ENCODE measurements around the gene ALG14.
A peak's percentile ranks its signal among the peaks of the same experiment; 100 is the strongest.
"Not testable (repeated sequence)": the region's sequence is repeated elsewhere in the genome, so short reads cannot be mapped to it uniquely, and the experiment has no call there.

The ALG14 gene, protein sequence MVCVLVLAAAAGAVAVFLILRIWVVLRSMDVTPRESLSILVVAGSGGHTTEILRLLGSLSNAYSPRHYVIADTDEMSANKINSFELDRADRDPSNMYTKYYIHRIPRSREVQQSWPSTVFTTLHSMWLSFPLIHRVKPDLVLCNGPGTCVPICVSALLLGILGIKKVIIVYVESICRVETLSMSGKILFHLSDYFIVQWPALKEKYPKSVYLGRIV

DNA sequence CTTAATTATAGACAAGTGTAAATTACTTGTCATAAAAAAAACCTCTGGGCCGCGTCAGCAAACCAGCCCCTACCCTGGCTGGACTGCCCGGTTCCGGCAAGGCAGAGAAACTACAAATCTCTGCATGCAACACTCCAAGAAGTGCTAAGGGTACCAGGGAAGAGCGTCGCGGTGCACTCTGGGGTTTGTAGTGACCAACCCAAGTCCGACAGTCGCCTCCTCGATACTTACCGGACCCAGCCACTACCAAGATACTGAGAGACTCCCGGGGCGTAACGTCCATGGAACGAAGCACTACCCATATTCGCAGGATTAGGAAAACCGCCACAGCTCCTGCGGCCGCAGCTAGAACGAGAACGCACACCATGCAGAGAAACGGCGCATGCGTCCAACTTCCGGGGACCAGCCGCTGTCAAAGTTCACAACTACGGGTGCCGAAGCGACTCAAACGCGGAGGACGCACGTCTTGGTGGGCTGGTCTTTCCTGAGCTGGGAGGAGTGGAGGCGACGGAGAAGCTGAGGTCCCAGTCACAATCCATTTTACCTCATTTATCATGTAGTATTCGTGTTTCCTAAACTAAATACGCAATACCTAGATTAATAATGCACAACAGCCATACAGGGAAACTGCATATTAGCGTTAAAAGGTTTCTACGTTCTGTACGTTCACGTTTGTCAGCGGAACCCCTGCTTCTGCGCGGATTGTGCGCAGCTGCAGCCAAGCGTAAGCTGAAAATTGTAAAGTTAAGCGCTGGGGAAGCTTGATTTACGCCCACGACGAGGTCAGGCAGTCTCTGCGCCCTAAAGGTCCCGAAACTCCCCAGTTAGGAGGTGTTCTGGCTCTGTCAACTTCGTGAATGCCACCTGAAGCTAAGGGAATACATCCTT is at the start of gene ALG14:
TSS of gene ALG14 (minus strand) at position 420 of the 888 bp plus-strand sequence. CDS start at position 367, 53 bp downstream.
- peak; percentile 97 for DNase-seq (ENCODE audit: low spot score)

DNA sequence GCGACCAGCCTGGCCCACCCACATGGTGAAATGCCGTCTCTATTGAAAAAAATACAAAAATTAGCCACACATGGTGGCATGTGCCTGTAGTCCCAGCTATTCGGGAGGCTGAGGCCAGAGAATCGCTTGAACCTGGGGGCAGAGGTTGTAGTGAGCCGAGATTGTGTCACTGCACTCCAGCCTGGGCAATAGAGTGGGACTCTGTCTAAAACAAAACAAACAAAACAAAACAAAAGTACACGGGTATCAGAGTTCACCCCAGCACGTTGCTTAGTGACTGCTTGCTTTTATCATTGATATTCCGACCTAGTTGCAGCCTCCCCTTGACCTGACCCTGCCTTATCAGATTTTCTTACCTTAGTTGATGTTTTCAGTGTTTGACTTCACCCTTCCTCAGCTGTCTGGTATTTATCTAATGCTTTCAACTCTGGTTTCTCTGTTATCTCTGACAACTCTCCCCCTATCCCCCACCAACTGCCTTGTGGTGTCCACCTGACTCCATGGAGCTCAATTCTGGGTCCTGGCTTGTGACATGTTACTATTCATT is 49.5 kb upstream of the ALG14 start:
- no peak for DNase-seq (ENCODE audit: low spot score)

DNA sequence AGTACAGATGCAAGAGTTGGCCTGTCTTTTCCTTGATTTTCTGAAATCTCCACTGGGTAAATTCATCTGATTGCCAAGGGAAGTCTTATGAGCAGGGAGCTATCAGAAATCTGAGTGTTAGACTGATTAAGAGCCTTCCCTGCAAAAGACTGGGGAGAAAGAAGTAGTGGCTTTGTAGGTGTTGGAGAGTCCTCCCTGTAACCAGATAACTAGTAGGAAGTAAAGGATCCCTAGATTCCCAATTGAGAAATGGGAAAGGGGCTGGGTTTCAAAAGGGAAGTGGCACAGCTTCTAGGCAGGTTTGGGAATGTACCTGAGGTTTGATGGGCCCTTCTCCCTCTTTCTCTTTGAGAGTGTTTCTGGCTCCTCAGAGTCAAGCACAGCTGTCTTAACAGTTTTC is 46.5 kb upstream of the ALG14 start:
- DNase-seq (ENCODE audit: low spot score): no peak

DNA sequence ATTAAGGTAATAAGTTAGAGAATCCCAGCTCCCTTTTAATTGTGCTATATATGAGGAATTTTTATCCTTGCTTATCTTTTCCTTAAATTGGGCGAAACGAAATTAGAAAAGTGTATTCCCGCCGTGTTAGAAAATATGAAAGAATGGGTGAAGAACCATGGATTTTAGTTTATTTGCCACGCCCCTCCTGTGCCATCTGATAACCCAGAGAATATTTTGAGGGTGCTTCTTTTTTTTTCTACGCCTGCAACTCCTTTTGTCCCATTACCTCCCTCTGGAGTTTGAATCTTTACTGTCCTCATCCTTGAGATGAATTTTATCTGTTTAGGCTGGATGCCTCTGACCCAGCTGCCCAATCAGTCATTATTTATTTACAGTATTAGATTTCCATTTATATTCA is 46.0 kb upstream of the ALG14 start:
- DNase-seq (ENCODE audit: low spot score): no peak

DNA sequence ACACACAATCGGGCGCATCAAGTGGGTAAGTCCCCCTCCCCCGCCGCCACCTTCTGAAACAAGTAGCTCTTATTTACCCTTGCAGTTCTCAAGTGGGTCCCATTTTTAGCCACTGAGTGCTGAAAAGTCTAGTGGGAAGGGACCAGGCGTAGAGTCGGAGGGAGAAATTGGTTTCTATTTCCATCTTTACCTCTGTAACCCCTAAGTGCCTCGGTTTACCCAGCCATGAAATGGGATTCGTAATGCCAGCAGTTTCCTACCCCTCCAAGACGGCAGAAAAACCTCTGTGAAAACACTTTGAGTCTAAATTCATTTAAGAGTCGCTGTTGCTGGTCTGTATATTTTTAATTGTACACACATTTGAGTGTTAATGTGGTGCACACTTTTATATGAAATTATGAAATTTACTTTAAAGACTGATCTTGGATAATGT is 45.3 kb upstream of the ALG14 start:
- no peak for DNase-seq (ENCODE audit: low spot score)

DNA sequence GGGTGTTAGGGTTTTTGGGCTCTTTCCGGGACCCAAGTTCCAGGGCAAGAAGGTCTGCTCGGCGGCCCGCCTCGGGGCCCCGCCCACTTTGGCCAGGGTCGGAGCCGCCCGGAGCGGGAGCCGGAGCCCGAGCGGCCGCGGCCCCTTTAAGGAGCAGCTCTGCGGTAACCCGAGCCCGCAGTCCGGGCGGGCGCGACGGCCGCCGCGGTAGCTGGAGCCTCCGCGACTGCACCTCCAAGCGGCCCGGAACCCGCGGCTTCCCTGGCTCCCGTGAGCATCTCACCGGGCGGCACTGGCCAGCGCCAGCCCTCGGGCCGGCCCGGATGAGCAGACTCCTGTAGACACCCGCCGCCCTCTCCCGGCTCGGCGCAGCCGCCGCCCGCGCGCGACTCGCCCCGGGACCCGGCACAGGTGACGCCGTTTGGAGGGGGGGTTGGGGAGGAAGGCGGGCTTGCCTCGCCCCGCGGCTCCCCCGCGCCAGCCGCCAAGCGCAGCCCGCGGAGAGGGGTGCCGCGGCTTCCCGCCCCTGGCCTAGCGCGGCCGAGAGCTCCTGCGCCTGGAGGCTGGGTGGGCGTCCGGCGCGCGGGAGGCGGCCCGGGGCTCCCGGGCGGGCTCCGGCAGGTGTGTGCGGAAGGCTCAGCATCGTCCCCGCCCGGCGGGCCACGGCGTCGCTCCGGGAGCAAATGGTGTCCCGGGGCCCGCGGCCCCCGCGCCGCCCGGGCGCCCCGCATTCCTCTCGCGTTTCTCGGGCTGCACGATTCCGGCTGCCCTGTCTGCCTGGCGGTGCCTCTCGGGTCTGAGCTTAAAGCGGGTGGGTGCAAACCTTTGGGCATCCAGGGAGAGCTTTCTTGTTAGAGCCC is 44.7 kb upstream of the ALG14 start, which contains the start of gene TLCD4:
TSS of gene TLCD4 (plus strand) at position 149 of the 860 bp plus-strand sequence. CDS start 26,547 bp downstream, outside the sequence.
- DNase-seq (ENCODE audit: low spot score): peak; percentile 53

DNA sequence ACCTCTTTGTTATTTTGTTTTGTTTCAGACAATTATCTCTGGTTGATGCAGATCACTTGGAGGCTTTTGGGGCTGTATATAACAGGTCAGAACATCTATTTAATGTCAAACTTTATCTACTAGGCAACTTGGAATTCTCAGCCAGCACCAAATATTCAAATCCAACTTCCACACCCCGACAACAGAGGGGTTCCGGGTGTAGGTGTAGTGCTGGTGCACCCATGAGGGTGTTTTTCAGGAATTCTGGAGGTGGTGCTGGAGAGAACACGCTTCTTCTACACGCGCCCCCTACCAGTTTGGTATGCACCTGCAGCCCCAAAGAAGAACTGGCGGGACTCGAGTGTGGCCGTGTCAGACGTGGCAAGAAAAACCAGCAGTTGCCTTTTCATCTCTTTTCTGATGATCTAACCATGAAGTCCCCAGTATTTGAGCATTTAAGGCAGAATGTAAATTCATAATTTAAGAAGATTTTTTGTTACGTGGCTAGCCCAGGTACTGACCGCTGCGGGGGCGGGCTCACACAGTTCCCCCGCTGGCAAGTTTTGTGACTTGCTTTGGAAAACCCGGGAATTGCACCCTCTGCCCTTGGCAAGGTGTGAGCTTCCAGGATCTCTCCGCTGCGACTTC is 43.9 kb upstream of the ALG14 start:
- DNase-seq (ENCODE audit: low spot score): peak; percentile 62

DNA sequence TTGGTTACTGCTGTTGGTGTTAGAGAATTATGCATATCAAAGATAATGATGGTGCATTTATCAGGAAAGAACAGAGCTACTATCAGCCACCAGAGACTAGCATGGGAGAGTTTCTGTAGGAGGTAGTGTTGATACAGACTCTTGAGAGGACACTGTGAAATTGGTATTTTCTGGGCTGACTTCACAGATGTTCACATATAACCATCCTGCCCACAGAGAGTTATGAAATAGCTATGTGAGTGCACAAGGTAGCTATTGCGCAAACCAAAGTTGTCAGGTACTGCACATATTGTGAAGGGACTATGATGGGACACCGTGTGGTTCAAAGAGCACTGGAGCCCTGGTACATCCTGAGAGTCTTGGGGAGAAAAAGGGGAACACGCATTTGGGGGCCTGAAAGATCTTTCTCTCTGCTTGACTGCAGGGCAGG is 43.0 kb upstream of the ALG14 start:
- no peak for DNase-seq (ENCODE audit: low spot score)

DNA sequence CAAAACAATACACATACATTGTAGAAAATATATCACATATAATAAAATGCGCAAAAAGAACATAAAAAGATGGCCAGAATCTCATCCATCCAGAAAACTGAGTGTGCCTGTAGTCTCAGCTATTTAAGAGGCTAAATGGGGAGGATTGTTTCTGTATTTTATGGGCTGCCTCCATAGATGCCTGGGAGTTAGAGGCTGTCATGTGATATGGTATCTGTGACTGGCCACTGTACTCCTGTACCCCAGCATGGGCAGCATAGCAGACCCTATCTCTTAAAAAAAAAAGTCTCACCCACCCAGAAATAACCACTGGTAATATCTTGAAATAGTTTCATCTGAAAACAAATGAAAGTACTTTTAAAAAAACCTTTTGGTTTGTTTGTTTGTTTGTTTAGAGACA is 40.9 kb upstream of the ALG14 start:
- DNase-seq (ENCODE audit: low spot score): no peak

DNA sequence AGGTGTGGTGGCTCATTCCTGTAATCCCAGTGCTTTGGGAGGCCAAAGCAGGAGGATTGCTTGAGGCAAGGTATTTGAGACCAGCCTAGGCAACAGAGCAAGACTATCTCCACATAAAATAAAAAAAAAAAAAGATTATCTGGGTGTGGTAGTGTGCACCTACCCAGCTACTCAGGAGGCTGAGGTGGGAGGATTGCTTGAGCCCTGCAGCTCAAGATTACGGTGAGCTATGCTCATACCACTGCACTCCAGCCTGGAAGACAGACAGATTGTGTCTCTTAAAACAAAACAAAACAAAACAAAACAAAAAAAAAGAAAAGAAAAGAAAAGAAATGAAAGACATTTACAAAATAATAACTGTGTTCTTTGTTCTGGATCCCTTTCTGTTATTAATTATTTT is 38.3 kb upstream of the ALG14 start:
- DNase-seq (ENCODE audit: low spot score): no peak

DNA sequence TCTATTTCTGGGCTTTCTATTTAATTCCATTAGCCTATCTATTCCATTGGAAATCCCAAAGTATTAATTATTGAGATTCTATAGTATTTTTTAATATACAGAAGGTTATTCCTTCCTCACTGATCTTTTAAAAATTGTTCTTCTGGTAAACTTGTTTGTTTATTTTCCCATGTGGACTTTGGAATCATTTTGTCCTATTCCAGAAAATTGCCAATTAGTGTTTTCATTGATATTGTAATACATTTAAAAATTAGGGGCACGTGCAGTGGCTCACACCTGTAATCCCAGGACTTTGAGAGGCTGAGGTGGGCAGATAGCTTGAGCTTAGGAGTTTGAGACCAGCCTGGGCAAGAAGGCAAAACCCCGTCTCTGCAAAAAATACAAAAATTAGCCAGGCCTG is 36.0 kb upstream of the ALG14 start:
- DNase-seq (ENCODE audit: low spot score): no peak

DNA sequence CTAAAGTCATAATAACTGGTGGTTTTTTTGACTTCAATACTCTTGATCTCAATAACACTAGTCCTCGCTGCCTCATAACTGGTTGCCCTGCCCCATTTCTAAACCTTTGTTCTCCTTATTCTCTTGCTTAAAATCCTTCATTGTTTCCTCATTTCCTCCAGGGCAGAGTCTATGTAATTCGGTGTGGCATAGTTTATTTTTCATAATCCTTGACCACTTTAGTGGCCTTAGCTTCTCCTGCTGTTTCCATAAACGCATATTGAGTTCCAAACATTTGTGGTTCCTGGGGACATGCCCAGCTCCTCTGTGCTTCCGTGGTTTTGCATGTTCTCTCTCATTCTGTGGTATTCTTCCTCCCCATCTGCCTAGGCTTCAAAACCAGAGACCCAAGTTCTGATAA is 25.4 kb upstream of the ALG14 start:
- DNase-seq (ENCODE audit: low spot score): no peak

DNA sequence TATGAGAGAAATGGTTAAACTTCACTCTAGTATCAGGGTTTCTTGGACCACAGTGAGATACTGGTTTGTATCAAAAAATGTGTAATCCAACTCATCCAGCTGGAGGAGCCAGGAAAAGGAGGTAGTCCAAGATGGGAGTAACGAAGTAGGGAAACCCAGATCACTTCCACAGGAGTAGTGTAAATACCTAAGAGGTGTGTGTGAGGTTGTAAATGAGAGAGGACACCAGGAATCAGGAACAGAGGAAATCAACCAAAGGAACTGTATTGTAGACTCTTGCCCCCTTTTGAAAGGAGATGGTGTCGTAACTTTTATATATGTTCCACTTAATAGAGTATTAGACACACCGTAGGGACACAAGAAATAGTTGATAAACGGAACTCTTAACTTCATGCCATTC is 24.7 kb upstream of the ALG14 start:
- no peak for DNase-seq (ENCODE audit: low spot score)

DNA sequence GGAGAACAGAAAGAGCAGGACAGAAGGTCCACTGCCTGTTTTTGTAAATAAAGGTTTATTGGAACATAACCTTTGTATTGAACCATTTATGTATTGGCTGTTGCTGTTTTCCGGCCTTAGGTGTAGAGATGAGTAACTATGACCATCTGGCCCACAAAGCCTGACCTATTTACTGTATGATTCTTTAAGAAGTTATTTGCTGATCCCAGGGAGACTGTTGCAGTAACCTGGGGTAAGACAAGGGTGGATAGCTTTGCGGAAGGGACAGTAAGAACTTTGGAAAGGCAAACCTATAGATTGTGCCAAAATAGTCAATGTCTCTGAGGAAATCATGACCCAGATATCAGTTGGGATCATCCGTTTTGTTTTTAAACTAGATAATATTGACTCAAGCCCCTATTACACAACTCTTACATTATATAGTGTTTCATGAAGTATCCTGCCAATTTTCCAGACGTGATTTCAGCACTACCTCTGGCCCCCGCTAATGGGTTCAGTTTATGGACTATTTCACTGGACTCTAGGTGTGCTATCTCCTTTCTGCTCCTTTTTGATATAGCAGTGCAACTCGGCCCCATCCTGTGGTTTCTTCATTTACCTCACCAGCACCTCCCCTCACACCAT is 23.6 kb upstream of the ALG14 start:
- no peak for DNase-seq (ENCODE audit: low spot score)

DNA sequence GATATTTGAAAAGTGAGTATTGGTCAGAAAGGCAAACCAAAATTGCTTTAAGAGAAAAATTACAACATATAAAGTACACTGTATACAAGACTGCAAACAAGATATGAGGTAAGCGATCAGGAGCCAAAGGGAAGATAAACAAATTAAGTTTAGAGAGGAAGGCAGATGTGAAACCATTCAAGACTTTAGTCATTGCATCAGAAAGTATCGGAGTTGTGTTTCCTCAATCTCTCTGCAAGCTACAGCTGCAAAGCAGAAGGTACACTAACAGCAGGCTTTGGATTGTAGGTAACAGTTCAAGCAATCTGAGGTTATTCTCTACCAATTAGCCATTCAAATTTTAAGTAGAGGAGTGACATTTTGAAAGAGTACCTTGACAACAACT is 23.1 kb upstream of the ALG14 start:
- DNase-seq (ENCODE audit: low spot score): no peak

DNA sequence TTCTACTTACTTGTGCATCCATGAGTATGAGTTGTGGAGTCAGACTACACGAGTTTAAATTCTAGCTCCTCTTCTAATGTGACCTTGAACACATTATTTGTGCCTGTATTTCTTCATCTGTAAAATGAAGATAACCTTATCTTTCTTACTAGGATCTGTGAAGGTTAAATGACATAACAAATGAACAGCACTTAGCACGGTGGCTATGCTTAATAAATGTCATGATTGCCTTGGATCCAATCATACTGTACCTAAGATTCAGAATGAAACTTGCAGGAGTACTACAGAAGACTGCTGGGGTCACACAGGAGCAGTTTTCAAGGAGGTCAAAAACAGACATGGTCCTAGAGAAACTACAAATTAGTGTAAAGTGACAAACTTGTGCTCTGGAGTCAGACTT is 22.2 kb upstream of the ALG14 start:
- DNase-seq (ENCODE audit: low spot score): no peak

DNA sequence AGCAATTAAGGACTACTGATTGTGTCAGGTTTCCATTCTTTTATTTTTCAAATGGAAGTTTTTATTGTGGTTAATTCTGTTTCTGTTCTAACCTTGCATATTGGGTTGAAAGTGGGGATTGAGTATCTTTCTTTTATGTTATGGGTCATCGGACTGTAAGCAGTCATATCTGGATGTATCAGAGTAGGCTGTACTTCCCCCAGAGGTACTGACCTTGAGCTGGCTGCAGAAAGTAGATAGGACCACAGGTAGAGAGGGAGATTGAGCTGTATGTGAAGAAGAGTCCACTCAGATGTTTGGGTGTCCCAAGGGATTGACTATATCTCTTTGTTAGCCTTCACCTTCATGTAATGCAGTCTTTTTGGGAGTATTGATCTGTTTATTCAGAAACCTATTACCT is 20.5 kb upstream of the ALG14 start:
- no peak for DNase-seq (ENCODE audit: low spot score)

DNA sequence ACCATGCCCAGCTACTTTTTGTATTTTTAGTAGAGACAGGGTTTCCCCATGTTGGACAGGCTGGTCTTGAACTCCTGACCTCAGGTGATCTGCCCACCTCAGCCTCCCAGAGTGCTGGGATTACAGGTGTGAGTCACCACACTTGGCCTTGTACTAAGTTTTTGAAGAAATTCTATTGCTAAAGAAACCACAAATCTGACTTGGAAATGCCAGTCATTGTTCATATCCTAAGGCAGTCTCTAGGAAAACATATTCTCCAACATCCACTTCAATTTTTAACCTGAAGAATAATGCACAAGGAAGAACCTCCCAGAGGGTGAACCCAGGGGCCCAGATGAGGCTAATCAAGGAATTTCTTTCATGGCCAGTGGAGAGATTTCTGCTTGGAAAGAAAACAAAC is 20.1 kb upstream of the ALG14 start:
- not testable (repeated sequence) for DNase-seq (ENCODE audit: low spot score)

DNA sequence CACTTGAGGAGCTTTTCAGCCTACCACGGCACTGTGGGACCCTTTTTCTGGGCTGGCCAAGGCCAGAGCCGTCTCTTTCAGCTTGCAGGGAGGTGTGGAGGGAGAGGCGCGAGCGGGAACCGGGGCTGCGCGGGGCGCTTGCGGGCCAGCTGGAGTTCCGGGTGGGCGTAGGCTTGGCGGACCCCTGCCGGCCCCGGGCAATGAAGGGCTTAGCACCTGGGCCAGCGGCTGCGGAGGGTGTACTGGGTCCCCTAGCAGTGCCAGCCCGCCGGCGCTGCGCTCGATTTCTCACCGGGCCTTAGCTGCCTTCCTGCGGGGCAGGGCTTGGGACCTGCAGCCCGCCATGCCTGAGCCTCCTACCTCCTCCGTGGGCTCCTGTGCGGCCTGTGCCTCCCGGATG is 18.5 kb upstream of the ALG14 start:
- DNase-seq (ENCODE audit: low spot score): not testable (repeated sequence)

DNA sequence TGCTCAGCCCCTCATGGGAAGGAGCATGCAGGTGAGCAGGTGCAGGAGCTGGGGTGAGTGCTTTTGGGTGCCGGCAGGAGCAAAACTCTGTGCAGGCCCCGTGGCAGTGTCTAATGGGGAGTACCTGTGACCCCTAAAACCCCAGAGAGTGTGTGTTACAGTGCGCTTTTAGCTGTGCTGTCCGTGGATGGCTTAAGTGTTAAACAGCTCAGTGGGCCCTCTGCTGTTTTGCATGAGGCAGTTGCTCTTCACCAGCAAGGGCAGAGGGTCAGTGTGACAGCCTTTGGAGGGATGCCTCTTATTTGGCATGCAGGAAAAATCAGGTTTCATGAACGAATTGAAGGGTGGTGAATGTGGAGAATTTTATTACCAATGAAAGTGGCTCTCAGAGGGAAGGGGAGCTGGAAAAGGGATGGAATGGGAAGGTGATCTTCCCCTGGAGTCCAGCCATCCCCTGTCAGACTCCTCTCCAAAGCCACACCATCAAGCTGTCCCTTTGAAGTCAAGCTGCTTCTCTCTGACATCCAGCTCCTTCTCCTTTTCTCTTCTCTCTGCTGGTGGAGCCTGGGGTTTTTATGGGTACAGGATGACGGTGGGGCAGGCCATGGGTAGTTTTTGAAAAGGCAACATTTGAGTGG is 17.0 kb upstream of the ALG14 start:
- no peak for DNase-seq (ENCODE audit: low spot score)

DNA sequence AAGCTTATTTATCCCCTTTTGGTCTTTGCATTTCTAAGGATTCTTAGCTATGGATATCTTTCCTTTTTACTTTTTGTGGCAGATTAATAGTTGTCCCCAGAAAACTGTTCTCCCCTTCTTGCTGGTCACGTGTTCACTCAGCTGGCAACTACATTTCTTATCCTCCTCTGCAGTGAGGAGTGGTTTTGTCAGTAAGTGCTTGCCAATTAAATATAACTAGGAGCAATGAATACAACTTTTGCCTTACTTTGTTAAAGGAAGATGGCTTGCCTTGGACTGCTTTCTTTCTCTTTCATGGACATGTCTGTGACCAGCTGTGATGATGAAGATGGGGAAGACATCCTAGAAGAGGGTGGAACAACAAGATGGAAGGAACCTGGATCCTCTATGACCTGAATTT is 15.6 kb upstream of the ALG14 start:
- DNase-seq (ENCODE audit: low spot score): no peak

Measured in putamen (tissue), 1 donor.